Neural crest cell (in vitro differentiated cells): ENCODE measurements around the gene SPAG9. TPM values are rescaled to one million over a fixed set of nuclear protein-coding genes. Genes with fewer than 3 reads are reported as not detected.
A peak's percentile ranks its signal among the peaks of the same experiment; 100 is the strongest.

Experiments used
- DNase-seq: peaks from one replicate; pipeline ENCODE4 v3.0.0; 2021; ENCODE audit warnings: low read depth, mixed read lengths, low spot score
- H3K27ac Mint-ChIP-seq: one replicate; pipeline ENCODE4 v1.8.0; 2021; ENCODE audit warnings: mild to moderate bottlenecking, mixed read lengths; ENCODE audit not compliant: unreplicated experiment
- H3K27me3 Mint-ChIP-seq: 2 replicates; pipeline ENCODE4 v1.8.0; 2021; ENCODE audit warnings: low read depth, mild to moderate bottlenecking, mixed read lengths
- H3K36me3 Mint-ChIP-seq: 2 replicates; pipeline ENCODE4 v1.8.0; 2021; ENCODE audit warnings: low read depth, mild to moderate bottlenecking, mixed read lengths
- H3K4me1 Mint-ChIP-seq: 2 replicates; pipeline ENCODE4 v1.8.0; 2021; ENCODE audit warnings: mixed read lengths
- H3K4me3 Mint-ChIP-seq: one replicate; pipeline ENCODE4 v1.8.0; 2021; ENCODE audit warnings: mild to moderate bottlenecking, mixed read lengths
- H3K9me3 Mint-ChIP-seq: 2 replicates; pipeline ENCODE4 v1.8.0; 2021; ENCODE audit warnings: mixed read lengths
- CTCF ChIP-seq: fragments of 200-600 bp; sonication (generic); conservative IDR thresholded peaks from 2 replicates; pipeline ENCODE4 v1.5.0; 2021; ENCODE audit warnings: antibody characterized with exemption, mild to moderate bottlenecking
- total RNA-seq: library from RNA; stranded (reverse); gene quantifications from 2 replicates; pipeline ENCODE4 v1.2.1, GENCODE V29; 2021

SPAG9 gene
- total RNA-seq, 1 donor from 2014 or later: 116 TPM

GRCh38 chr17:50952013-50952412 is 168.7 kb downstream of the SPAG9 start:
- DNase-seq: no peak
- Mint-ChIP-seq H3K36me3 (no peaks in the 10 kb centered on the region), H3K9me3 (no peaks in the 10 kb centered on the region), H3K27me3 (no peaks in the 10 kb centered on the region), H3K27ac (no peak overlapping the region), H3K4me1 (peaks cover 59% of the 10 kb centered on the region), H3K4me3 (no peak overlapping the region)
- TF ChIP-seq CTCF: no peak

- peak; percentile 75 for TF ChIP-seq CTCF
- peak; percentile 54 for DNase-seq
- Mint-ChIP-seq H3K4me1 (peaks cover 59% of the 10 kb centered on the region), H3K36me3 (no peaks in the 10 kb centered on the region), H3K9me3 (no peaks in the 10 kb centered on the region), H3K4me3 (peak overlapping the region; percentile 52), H3K27ac (no peak overlapping the region), H3K27me3 (no peaks in the 10 kb centered on the region)
Measured at GRCh38 chr17:50949989-50950877, 170.4 kb downstream of the SPAG9 start.

- Mint-ChIP-seq H3K4me1 (peaks cover 52% of the 10 kb centered on the region), H3K27ac (peak overlapping the region; percentile 50), H3K9me3 (no peaks in the 10 kb centered on the region), H3K36me3 (no peaks in the 10 kb centered on the region), H3K27me3 (no peaks in the 10 kb centered on the region), H3K4me3 (peak overlapping the region; percentile 19)
- DNase-seq: no peak
- no peak for TF ChIP-seq CTCF
Measured at GRCh38 chr17:50949128-50949988, 171.3 kb downstream of the SPAG9 start.

GRCh38 chr17:50948711-50949110 is 172.0 kb downstream of the SPAG9 start:
- Mint-ChIP-seq H3K9me3 (no peaks in the 10 kb centered on the region), H3K27me3 (no peaks in the 10 kb centered on the region), H3K36me3 (no peaks in the 10 kb centered on the region), H3K4me1 (peaks cover 50% of the 10 kb centered on the region), H3K27ac (peak overlapping the region; percentile 87), H3K4me3 (peak overlapping the region; percentile 41)
- no peak for TF ChIP-seq CTCF
- no peak for DNase-seq

- TF ChIP-seq CTCF: no peak
- Mint-ChIP-seq H3K4me1 (peaks cover 52% of the 10 kb centered on the region), H3K4me3 (peak overlapping the region; percentile 41), H3K27me3 (no peaks in the 10 kb centered on the region), H3K9me3 (no peaks in the 10 kb centered on the region), H3K27ac (peak overlapping the region; percentile 86), H3K36me3 (no peaks in the 10 kb centered on the region)
- DNase-seq: no peak
Measured at GRCh38 chr17:50947782-50948543, 172.7 kb downstream of the SPAG9 start.
